ENCODE data around the gene HS1BP3.

HS1BP3 gene

GRCh38 chr2:20622296-20622686 lies 28.6 kb downstream of the HS1BP3 start:
- Histone ChIP-seq H3K9me3 (ENCODE audit: insufficient read depth, low read length) (no peaks in the 10 kb centered on the region), H3K36me3 (ENCODE audit: low read length) (no peaks in the 10 kb centered on the region), H3K79me2 (ENCODE audit: insufficient read depth, low read length) (no peaks in the 10 kb centered on the region), H3F3A (ENCODE audit: insufficient read depth) (no peaks in the 10 kb centered on the region), H3K4me2 (ENCODE audit: low read depth, low read length, poor library complexity, severe bottlenecking) (no peak overlapping the region), H3K4me3 (ENCODE audit: insufficient read depth, low read length, poor library complexity, severe bottlenecking) (no peak overlapping the region), H3K9ac (ENCODE audit: low read length) (no peak overlapping the region), H3K27me3 (ENCODE audit: low read length) (no peaks in the 10 kb centered on the region), H4K20me1 (ENCODE audit: low read depth, low read length) (no peaks in the 10 kb centered on the region), H2AFZ (ENCODE audit: low read depth, low read length, severe bottlenecking) (no peak overlapping the region), H3K27ac (ENCODE audit: low read depth, low read length) (no peak overlapping the region), H3K9me2 (replicated peaks; ENCODE audit: insufficient read depth, low read length) (no peaks in the 10 kb centered on the region)
- TF ChIP-seq CTCF (IDR thresholded peaks at IDR 0.05; ENCODE audit: insufficient read depth, low read length, poor library complexity, severe bottlenecking) (no peak), EZH2phosphoT487 (conservative IDR thresholded peaks at IDR 0.05; ENCODE audit: low read length) (no peak)

DNA sequence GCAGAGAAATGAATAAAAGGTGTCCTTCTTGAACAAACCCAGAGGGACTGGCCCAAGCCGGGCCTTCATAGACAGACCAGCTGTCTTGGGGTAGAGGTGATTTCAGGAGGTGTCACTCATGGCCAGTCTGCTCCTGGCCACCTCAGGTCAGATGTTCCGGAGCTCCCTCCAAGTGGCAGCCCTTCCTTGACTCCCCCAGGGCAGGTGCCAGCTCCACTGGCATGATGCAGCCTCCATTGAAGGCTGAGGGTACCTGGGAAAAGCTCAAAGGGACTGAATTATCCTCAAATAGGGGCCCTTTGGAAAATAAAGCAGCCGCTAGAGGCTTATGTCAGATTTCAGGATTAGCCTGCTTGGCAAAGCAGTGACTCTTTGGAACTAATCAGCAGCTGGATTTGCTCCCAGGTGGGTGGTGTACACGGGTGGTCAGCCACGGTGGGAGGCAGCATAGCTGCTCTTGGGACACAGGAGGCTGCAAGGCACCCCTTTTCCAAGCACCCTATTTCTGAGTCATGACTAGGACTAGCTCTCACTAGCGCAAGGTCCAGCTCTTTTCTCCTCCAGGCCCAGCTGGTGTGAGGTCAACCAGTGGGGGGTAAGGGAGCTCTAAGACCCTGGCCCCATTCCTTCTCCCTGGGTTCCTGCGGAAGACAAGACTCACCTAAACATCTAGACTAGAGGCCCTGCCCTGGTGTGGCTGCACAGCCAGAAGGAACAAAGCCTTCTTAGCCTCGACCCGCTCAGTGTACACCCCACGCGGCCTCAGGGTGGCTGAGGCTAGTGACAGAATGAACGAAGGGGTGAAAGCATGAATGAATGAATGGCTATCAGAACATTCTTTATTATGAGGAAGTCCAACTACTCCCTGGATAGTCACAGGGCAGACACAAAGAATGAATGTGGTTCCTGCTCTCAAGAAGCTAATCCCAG lies 29.3 kb downstream of the HS1BP3 start:
- no peak overlapping the region for H3K4me2 ChIP-seq (ENCODE audit: low read depth, low read length, poor library complexity, severe bottlenecking)
- H3K79me2 ChIP-seq (ENCODE audit: insufficient read depth, low read length): no peaks in the 10 kb centered on the region
- H3K9ac ChIP-seq (ENCODE audit: low read length): no peak overlapping the region
- TF ChIP-seq EZH2phosphoT487 (conservative IDR thresholded peaks at IDR 0.05; ENCODE audit: low read length) (no peak), CTCF (IDR thresholded peaks at IDR 0.05; ENCODE audit: insufficient read depth, low read length, poor library complexity, severe bottlenecking) (no peak)
- H4K20me1 ChIP-seq (ENCODE audit: low read depth, low read length): no peaks in the 10 kb centered on the region
- H2AFZ ChIP-seq (ENCODE audit: low read depth, low read length, severe bottlenecking): no peak overlapping the region
- H3K4me3 ChIP-seq (ENCODE audit: insufficient read depth, low read length, poor library complexity, severe bottlenecking): no peak overlapping the region
- H3K9me3 ChIP-seq (ENCODE audit: insufficient read depth, low read length): no peaks in the 10 kb centered on the region
- H3F3A ChIP-seq (ENCODE audit: insufficient read depth): no peaks in the 10 kb centered on the region
- no peak overlapping the region for H3K27ac ChIP-seq (ENCODE audit: low read depth, low read length)
- no peaks in the 10 kb centered on the region for H3K9me2 ChIP-seq (replicated peaks; ENCODE audit: insufficient read depth, low read length)
- no peaks in the 10 kb centered on the region for H3K36me3 ChIP-seq (ENCODE audit: low read length)
- H3K27me3 ChIP-seq (ENCODE audit: low read length): no peaks in the 10 kb centered on the region

GRCh38 chr2:20620696-20621365 lies 30.1 kb downstream of the HS1BP3 start:
- Histone ChIP-seq H3K4me2 (ENCODE audit: low read depth, low read length, poor library complexity, severe bottlenecking) (no peak overlapping the region), H3F3A (ENCODE audit: insufficient read depth) (no peaks in the 10 kb centered on the region), H3K4me3 (ENCODE audit: insufficient read depth, low read length, poor library complexity, severe bottlenecking) (no peak overlapping the region), H3K27ac (ENCODE audit: low read depth, low read length) (no peak overlapping the region), H3K79me2 (ENCODE audit: insufficient read depth, low read length) (no peaks in the 10 kb centered on the region), H3K9me3 (ENCODE audit: insufficient read depth, low read length) (no peaks in the 10 kb centered on the region), H2AFZ (ENCODE audit: low read depth, low read length, severe bottlenecking) (no peak overlapping the region), H3K36me3 (ENCODE audit: low read length) (no peaks in the 10 kb centered on the region), H3K9ac (ENCODE audit: low read length) (no peak overlapping the region), H3K9me2 (replicated peaks; ENCODE audit: insufficient read depth, low read length) (no peaks in the 10 kb centered on the region), H4K20me1 (ENCODE audit: low read depth, low read length) (no peaks in the 10 kb centered on the region), H3K27me3 (ENCODE audit: low read length) (no peaks in the 10 kb centered on the region)
- no peak for TF ChIP-seq EZH2phosphoT487 (conservative IDR thresholded peaks at IDR 0.05; ENCODE audit: low read length)
- TF ChIP-seq CTCF (IDR thresholded peaks at IDR 0.05; ENCODE audit: insufficient read depth, low read length, poor library complexity, severe bottlenecking): no peak
